NOMO-1 treated with DMSO at 0.1 percent for 48 hours (cell line): ENCODE measurements around the gene RNASE7.
"Not testable (repeated sequence)": the region's sequence is repeated elsewhere in the genome, so short reads cannot be mapped to it uniquely, and the experiment has no call there.

Experiments used
- DNase-seq: peaks from one replicate; lab custom pipeline; 2025; ENCODE audit not compliant: unreplicated experiment; lab: John Stamatoyannopoulos, UW

Gene RNASE7

GRCh38 chr14:21023174-21023573 is 19.0 kb upstream of the RNASE7 start:
- no peak for DNase-seq

GRCh38 chr14:21023817-21024584 is 18.2 kb upstream of the RNASE7 start:
- peak; percentile 25 for DNase-seq

- peak; percentile 74 for DNase-seq
Observed at GRCh38 chr14:21024585-21025370, 17.4 kb upstream of the RNASE7 start, which contains the start of gene NDRG2. TSS of gene NDRG2 (minus strand) at chr14:21025061. CDS start at chr14:21023315, 1,746 bp downstream.

- DNase-seq: no peak
Observed at GRCh38 chr14:21025371-21026273, 16.5 kb upstream of the RNASE7 start.

- DNase-seq: no peak
Observed at GRCh38 chr14:21026274-21026987, 15.7 kb upstream of the RNASE7 start.

- no peak for DNase-seq
Observed at GRCh38 chr14:21026988-21027315, 15.2 kb upstream of the RNASE7 start.

- no peak for DNase-seq
Observed at GRCh38 chr14:21029917-21030316, 12.2 kb upstream of the RNASE7 start, which contains the start of gene TPPP2. TSS of gene TPPP2 (plus strand) at chr14:21030217. CDS start at chr14:21030582, 365 bp downstream.

GRCh38 chr14:21030531-21030930 is 11.6 kb upstream of the RNASE7 start:
- DNase-seq: no peak

- DNase-seq: peak; percentile 22
Observed at GRCh38 chr14:21032326-21033132, 9.6 kb upstream of the RNASE7 start.

- no peak for DNase-seq
Observed at GRCh38 chr14:21033133-21033698, 8.9 kb upstream of the RNASE7 start.

- no peak for DNase-seq
Observed at GRCh38 chr14:21034707-21035106, 7.5 kb upstream of the RNASE7 start, which contains the start of gene RNASE13. TSS of gene RNASE13 (minus strand) at chr14:21034807. CDS start at chr14:21034288, 519 bp downstream.

- no peak for DNase-seq
Observed at GRCh38 chr14:21036751-21037150, 5.4 kb upstream of the RNASE7 start.

- DNase-seq: no peak
Observed at GRCh38 chr14:21037156-21037555, 5.0 kb upstream of the RNASE7 start.

GRCh38 chr14:21038441-21039422 is 3.4 kb upstream of the RNASE7 start:
- DNase-seq: no peak

- peak; percentile 61 for DNase-seq
Observed at GRCh38 chr14:21039585-21040369, 2.4 kb upstream of the RNASE7 start.

- DNase-seq: no peak
Observed at GRCh38 chr14:21040370-21040925, 1.7 kb upstream of the RNASE7 start.

- DNase-seq: not testable (repeated sequence)
Observed at GRCh38 chr14:21040941-21041340, 1.2 kb upstream of the RNASE7 start.
